RWPE2 (cell line): ENCODE measurements around the gene MGAT2.

Experiments used
- ATAC-seq: fragments of 200-7000 bp; cut with Tn5 transposase; 3 replicates; pipeline ENCODE4 v1.9.1; 2021; ENCODE audit warnings: low read depth
- DNase-seq: peaks from one replicate; pipeline ENCODE4 v3.0.0-alpha.2; 2020; ENCODE audit warnings: low spot score
- H3K27ac ChIP-seq: fragments of 450-650 bp; 2 replicates; pipeline ENCODE4 v1.5.1; 2017; ENCODE audit warnings: mild to moderate bottlenecking; ENCODE audit not compliant: poor library complexity, severe bottlenecking
- H3K27me3 ChIP-seq: fragments of 250-450 bp; sonication (Bioruptor Pico); 2 replicates; pipeline ENCODE4 v1.5.1; 2021; ENCODE audit warnings: mild to moderate bottlenecking, moderate library complexity; ENCODE audit not compliant: insufficient read depth, poor library complexity, severe bottlenecking
- H3K36me3 ChIP-seq: fragments of 250-450 bp; sonication (Bioruptor Pico); 2 replicates; pipeline ENCODE4 v1.5.1; 2020; ENCODE audit warnings: low read depth, mild to moderate bottlenecking, moderate library complexity
- H3K4me1 ChIP-seq: fragments of 250-450 bp; sonication (Bioruptor Pico); 2 replicates; pipeline ENCODE4 v1.5.1; 2021; ENCODE audit warnings: mild to moderate bottlenecking, moderate library complexity; ENCODE audit not compliant: insufficient read depth, poor library complexity, severe bottlenecking
- H3K4me3 ChIP-seq: fragments of 250-450 bp; sonication (Bioruptor Pico); 2 replicates; pipeline ENCODE4 v1.5.1; 2021; ENCODE audit warnings: mild to moderate bottlenecking, moderate library complexity; ENCODE audit not compliant: severe bottlenecking
- H3K9me3 ChIP-seq: fragments of 250-450 bp; sonication (Bioruptor Pico); 2 replicates; pipeline ENCODE4 v1.5.1; 2021; ENCODE audit warnings: mild to moderate bottlenecking, moderate library complexity; ENCODE audit not compliant: severe bottlenecking
- TF ChIP-seq, protein P1 (sequence below): fragments of 450-650 bp; IDR thresholded peaks from one replicate; pipeline ENCODE4 v1.5.1; 2017; ENCODE audit warnings: mild to moderate bottlenecking, moderate library complexity; ENCODE audit not compliant: poor library complexity, severe bottlenecking

Gene MGAT2

DNA sequence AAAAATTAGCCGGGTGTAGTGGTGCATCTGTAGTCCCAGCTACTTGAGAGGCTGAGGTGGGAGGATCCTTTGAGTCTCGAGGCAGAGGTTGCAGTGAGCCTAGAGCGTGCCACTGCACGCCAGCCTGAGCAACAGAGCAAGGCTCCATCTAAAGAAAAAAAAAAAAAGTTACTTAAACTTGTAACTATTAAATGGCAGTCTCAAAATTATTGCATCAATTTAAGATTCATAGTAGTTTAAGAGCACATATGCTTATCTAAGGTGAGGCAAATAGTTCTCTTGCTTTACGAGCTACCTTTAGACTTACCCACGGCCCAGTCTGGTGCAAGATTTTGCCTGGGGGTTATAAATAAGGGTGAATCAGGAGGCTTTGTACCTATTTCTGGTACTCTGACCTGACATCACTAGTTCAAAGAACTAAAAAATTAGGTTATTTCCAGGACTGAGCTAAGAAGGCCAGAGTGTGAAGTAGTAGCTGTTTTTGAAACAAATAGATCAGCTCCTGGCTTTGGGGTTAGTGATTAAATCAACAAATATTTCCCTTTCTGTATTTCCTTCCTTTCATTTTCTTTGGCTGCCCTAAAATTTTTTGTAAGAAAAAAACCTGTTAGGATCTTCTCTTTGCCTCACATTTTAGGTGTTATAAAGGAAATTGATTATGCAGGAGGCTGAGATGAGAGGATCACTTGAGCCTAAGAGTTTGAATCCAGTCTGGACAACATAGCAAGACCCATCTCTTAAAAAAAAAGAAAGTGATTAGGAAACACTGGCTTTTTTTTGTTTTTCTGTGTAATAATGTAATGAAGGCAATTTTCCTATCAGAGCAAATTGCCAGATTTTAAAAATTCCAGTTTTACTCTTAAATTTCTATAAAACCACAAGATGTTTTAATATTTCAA is 3.6 kb downstream of the MGAT2 start:
- ATAC-seq (peak; percentile 29), DNase-seq (no peak)
- peaks cover 57% of the 10 kb centered on the region for H3K36me3 ChIP-seq
- H3K27ac ChIP-seq, result peak overlapping the region; percentile 47
- peaks cover 18% of the 10 kb centered on the region for H3K4me1 ChIP-seq
- H3K27me3 ChIP-seq, result no peaks in the 10 kb centered on the region
- H3K9me3 ChIP-seq, result no peaks in the 10 kb centered on the region
- TF ChIP-seq, protein P1, sequence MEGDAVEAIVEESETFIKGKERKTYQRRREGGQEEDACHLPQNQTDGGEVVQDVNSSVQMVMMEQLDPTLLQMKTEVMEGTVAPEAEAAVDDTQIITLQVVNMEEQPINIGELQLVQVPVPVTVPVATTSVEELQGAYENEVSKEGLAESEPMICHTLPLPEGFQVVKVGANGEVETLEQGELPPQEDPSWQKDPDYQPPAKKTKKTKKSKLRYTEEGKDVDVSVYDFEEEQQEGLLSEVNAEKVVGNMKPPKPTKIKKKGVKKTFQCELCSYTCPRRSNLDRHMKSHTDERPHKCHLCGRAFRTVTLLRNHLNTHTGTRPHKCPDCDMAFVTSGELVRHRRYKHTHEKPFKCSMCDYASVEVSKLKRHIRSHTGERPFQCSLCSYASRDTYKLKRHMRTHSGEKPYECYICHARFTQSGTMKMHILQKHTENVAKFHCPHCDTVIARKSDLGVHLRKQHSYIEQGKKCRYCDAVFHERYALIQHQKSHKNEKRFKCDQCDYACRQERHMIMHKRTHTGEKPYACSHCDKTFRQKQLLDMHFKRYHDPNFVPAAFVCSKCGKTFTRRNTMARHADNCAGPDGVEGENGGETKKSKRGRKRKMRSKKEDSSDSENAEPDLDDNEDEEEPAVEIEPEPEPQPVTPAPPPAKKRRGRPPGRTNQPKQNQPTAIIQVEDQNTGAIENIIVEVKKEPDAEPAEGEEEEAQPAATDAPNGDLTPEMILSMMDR, result no peak
- H3K4me3 ChIP-seq, result no peak overlapping the region

DNA sequence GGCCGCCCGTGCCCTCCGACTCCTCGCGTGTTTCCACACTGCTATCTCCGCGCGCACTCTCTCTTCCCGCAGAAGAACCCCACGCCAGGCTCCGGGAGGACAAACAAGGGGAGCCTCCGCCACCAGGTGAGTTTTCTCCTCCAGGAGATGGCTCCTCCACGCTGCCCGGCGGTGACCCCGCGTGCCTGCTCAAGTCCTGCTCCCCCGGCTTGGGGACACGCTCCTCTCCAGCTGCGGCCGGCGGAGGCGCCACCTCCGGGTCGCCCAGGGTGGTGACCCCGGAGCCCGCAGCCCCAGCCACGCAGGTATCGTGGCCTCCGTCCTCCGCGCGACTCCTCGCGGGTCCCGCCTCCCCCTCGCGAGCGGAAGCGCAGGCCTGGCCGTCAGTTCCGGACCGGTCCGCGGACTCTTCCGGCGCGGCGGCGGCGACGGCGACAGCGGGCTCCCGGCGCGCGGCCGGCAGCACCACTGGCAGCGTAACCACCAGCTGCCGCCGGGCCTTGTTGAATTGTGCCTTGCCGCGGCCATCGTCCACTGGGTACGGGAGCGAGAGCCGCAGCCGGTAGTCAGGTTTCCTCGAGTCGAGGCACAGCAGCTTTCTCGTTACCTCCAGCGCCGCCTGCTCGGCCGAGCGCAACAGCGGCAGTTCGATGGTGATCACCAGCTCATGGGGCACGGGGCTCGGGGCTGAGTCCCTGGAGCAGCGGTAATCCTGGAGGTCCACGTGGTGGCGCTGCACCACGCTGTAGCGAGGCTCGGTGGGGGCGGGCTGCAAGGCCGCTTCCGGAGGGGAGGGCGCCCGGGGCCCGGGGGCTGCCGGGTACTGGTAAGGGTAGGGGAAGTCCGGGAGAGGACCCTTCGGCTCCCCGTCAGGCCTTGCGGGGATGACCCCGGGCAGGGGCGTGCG is 13.3 kb downstream of the MGAT2 start:
- H3K4me1 ChIP-seq, result peaks cover 13% of the 10 kb centered on the region
- H3K9me3 ChIP-seq, result no peaks in the 10 kb centered on the region
- TF ChIP-seq, protein P1, result peak; percentile 99
- H3K36me3 ChIP-seq, result peaks cover 36% of the 10 kb centered on the region
- H3K27ac ChIP-seq, result peak overlapping the region; percentile 80
- DNase-seq (peak; percentile 97), ATAC-seq (peak; percentile 83)
- no peaks in the 10 kb centered on the region for H3K27me3 ChIP-seq
- H3K4me3 ChIP-seq, result peak overlapping the region; percentile 81

DNA sequence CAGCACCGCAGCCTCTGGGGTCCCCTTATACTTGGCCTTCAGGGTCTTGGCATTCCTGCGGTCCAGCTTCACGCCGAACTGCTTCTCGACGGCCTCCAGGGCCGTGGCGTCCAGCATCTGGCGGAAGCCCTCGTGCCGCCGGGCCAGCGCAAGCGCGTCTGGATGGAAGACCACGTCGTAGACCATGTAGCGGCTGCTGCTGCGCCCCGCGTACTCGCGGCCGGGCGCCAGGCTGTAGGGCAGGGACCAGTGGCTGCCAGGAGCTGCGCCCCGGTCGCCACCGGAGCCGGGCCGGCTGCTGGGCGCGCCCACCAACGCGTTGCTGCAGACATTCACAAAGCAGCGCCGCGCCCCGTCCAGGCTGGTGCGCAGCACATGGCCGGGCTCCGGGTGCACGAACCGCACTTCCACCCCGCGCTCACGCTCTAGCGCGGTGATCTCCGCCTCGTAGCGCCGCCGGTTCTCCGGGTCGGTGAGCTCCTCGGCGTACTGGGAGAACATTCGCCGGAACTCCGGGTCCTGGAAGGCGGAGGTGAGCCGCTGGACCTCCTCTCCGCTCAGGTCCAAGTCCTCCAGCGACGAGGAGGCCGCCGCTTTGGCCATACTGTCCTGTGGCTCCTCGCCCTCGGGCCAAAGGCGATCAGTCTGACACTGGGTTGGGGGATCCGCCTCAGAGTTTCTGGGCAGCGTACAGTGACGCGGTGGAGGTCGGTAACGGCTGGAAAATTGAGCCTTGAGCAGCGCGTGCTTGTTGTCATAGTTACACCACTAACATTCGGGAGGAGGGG is 14.1 kb downstream of the MGAT2 start, which contains the start of gene DNAAF2:
TSS of gene DNAAF2 (minus strand) at position 698 of the 788 bp plus-strand sequence. CDS start at position 603, 95 bp downstream.
- TF ChIP-seq, protein P1, result peak; percentile 71
- no peaks in the 10 kb centered on the region for H3K27me3 ChIP-seq
- H3K4me1 ChIP-seq, result peaks cover 13% of the 10 kb centered on the region
- H3K4me3 ChIP-seq, result peak within 1 kb of the TSS; percentile 81
- H3K36me3 ChIP-seq, result peaks cover 42% of the 10 kb centered on the region
- peak within 1 kb of the TSS; percentile 80 for H3K27ac ChIP-seq
- no peaks in the 10 kb centered on the region for H3K9me3 ChIP-seq
- peak; percentile 60 for ATAC-seq
- DNase-seq, result peak; percentile 75

DNA sequence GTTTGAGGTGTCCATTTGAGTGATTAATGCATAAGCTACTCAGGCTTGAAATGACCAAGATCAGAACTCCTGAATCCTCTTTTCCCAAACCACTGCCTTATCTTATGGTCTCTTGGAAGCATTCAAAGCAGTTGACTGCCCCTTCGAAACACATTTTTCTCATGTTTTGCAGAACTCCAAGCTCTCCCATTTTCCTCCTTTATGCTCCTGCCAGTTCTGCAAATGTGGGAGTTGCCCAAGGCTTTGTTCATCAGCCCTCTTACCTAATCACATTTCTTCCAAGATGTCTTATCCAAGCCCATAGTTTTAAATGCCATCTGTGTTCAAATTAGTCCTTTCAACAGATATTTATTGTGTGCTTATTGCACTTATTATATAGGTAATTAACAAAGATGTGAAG is 16.3 kb downstream of the MGAT2 start:
- Histone ChIP-seq H3K36me3 (peaks cover 47% of the 10 kb centered on the region), H3K4me3 (no peak overlapping the region), H3K27me3 (no peaks in the 10 kb centered on the region), H3K27ac (no peak overlapping the region), H3K4me1 (peaks cover 4% of the 10 kb centered on the region), H3K9me3 (no peaks in the 10 kb centered on the region)
- TF ChIP-seq, protein P1, result no peak
- DNase-seq (no peak), ATAC-seq (no peak)
